ENCODE results near the gene WNT3A. TPM values are rescaled to one million over a fixed set of nuclear protein-coding genes. Genes with fewer than 3 reads are reported as not detected.

WNT3A gene
- total and polyA plus RNA-seq, 9 of the 15 experiments (the other 6 are each of a cell fraction or from before 2014, with no cell fraction given): not detected

DNA sequence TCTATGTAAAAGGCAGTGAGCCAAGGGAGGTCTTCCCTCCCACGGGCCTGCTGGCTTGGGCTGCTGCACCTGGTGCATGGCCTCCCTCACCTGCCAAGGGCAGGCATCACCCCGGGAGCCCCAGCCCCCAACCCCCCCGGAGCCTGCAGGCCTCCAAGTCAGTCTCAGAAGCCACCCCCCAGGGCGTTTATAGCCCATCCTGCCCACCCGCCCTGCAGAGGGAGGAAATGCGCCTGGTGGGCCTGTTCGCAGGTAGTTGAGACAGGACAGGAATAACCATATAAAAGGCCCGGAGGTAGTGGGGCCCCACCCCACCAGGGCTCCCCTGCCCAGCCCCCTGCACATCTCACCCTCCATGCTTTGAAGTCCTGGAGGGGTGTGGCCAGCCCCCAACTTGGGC lies 57.5 kb downstream of the WNT3A start:
- ChIA-PET CTCF (ENCODE audit: low intra/inter-chr PET ratio) (no interaction called here), POLR2A (no interaction called here)
- Histone ChIP-seq H3K27me3 (ENCODE audit: control insufficient read depth in 2 of 2, insufficient read depth in 2 of 2, low read length in 2 of 2) (peaks cover 11 to 35% of the 10 kb centered on the region in 2 experiments; a peak in 4 of 5 replicates), H3K9ac (ENCODE audit: insufficient read depth in 1 of 2, low read depth in 2 of 2, low read length in 2 of 2) (no peak overlapping the region), H4K20me1 (replicated peaks; ENCODE audit: control insufficient read depth, insufficient read depth, low read length) (no peaks in the 10 kb centered on the region), H3K9me3 (replicated peaks; ENCODE audit: control insufficient read depth, insufficient read depth, low read depth, low read length) (no peaks in the 10 kb centered on the region), H2AFZ (ENCODE audit: low read depth, low read length) (no peak overlapping the region), H3K4me3 (no peak overlapping the region), H3K36me3 (ENCODE audit: control insufficient read depth, insufficient read depth, low read length) (no peaks in the 10 kb centered on the region), H3K4me1 (replicated peaks in 1 of 2; ENCODE audit: control insufficient read depth in 2 of 2, insufficient read depth in 2 of 2, low read length in 2 of 2) (peaks cover 0 to 36% of the 10 kb centered on the region in 2 experiments; a peak in 3 of 5 replicates), H3K4me2 (ENCODE audit: insufficient read depth, low read length) (no peak overlapping the region), H3K9me1 (ENCODE audit: control insufficient read depth, insufficient read depth, low read length) (no peaks in the 10 kb centered on the region), H3K27ac (ENCODE audit: extremely low read depth, low read depth, low read length) (no peak overlapping the region), H3K79me2 (ENCODE audit: control insufficient read depth, insufficient read depth, low read length) (no peaks in the 10 kb centered on the region)
- DNase-seq (ENCODE audit: extremely low read depth in 1 of 4, low spot score in 3 of 4) (no peak), FAIRE-seq (no peak), ATAC-seq (no peak)
- BruUV-seq (replicated peaks): no TSS peak
- intact Hi-C loops (cut with micrococcal nuclease): no loop called here
- no peak for TF ChIP-seq TRIM28 (IDR thresholded peaks at IDR 0.05)
- no peak for TF ChIP-seq SREBF1 (IDR thresholded peaks at IDR 0.05; ENCODE audit: borderline replicate concordance, low read depth, low read length)
- TF ChIP-seq BDP1 (IDR thresholded peaks at IDR 0.05; ENCODE audit: insufficient read depth, insufficient read length): no peak
- no peak for TF ChIP-seq ELF2 (CRISPR knock-in tag; IDR thresholded peaks at IDR 0.05)
- TF ChIP-seq, protein P1, sequence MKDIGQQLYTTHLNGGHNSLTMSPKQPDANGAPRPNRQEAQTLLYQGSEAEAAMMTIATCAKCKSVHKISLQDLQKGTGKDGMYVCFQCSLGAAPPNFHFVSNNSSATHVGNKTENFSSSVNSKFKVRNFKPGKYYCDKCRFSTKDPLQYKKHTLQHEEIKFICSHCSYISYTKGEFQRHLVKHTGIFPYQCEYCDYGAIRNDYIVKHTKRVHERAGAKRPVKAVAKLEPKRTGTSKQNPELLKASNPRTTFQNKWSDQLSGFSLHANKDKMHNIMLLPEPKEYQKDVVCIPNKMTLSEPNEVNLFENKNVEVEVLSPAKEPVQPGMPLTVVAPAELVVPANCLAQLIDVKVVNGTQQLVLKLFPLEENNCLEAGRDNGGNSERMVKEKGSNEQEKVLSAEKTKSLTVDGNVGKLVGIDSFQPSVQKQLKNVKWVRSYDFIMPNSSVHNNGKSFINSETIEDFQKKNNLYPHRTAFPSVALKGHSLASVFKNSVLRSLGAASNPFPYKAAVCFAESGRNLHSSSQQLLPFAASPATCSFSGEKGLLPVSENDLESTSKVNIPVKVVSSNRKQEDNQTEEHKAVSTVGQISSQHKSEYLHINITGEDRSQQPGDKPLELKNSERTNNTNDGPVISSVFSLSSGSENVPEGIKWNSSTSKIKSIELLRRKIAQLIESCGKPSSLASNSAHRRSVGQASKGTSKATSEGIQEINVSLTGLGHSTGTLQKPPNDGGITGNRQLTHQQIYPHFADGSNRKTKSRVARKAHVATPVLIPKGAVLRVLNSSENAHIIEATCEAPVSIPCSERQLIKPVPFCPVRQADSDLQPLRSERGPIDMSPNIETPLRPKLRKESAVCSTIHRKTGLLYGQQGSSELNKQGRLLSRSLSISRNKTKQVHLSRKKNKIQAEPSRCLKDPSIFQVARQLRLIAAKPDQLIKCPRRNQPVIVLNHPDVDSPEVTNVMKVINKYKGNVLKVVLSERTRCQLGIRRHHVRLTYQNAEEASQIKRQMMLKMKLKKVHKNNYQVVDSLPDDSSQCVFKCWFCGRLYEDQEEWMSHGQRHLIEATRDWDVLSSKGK (CRISPR knock-in tag; IDR thresholded peaks at IDR 0.05): no peak
- TF ChIP-seq CBX2 (IDR thresholded peaks at IDR 0.05; ENCODE audit: insufficient read depth, low read length, poor library complexity, severe bottlenecking): no peak
- no peak for TF ChIP-seq ETS2 (tag; IDR thresholded peaks at IDR 0.05; ENCODE audit: borderline replicate concordance, poor library complexity, severe bottlenecking)
- no peak for TF ChIP-seq POLR2A (conservative IDR thresholded peaks at IDR 0.05)
- TF ChIP-seq SRSF3 (IDR thresholded peaks at IDR 0.05; ENCODE audit: insufficient read depth, low read length): no peak
- TF ChIP-seq SP2 (IDR thresholded peaks at IDR 0.05; ENCODE audit: extremely low read depth, low read depth, low read length, poor library complexity, severe bottlenecking): no peak
- no peak for TF ChIP-seq PURB (CRISPR knock-in tag; IDR thresholded peaks at IDR 0.05; ENCODE audit: low read depth)
- WGBS (ENCODE audit: insufficient coverage, low coverage, missing lambda C conversion rate): 19% methylated on average over 6 of the region's 8 CpGs
- in situ Hi-C loops (cut with MboI): no loop called here
